GM12875 (cell line): ENCODE results near the gene MINDY3.

Experiments
- H3K4me3 ChIP-seq: one replicate; pipeline ENCODE4 v1.5.1; 2011; ENCODE audit warnings: low read depth, low read length, control low read depth
- CTCF ChIP-seq: IDR thresholded peaks from 2 replicates; pipeline ENCODE4 v1.5.1; 2011; ENCODE audit warnings: low read depth, mild to moderate bottlenecking, control low read depth, inconsistent platforms, low read length, moderate library complexity, borderline replicate concordance; ENCODE audit not compliant: insufficient read depth

Gene MINDY3

DNA sequence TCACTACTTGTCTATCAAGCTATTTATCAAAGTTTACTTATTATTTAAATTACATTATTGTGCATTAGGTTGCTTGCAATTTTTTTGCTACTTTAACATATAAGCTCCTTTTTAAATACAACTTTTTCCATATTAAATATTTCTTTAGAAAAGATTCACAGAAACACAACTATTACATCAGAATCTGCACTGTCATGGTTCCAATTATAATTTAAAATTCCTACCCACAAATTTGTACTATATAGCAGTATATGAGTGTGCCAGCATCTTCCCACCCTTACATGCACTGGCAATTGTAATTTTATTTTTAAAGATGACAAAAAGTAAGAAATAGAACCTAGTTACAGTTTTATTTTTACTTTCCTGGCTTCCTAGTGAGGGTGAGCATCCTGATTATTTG is 15.8 kb downstream of the MINDY3 start:
- TF ChIP-seq CTCF = no peak
- no peak overlapping the region for H3K4me3 ChIP-seq

GRCh38 chr10:15843695-15844094 is 16.6 kb downstream of the MINDY3 start:
- H3K4me3 ChIP-seq = no peak overlapping the region
- no peak for TF ChIP-seq CTCF

- no peak for TF ChIP-seq CTCF
- H3K4me3 ChIP-seq = no peak overlapping the region
Measured at GRCh38 chr10:15842556-15843169, 17.6 kb downstream of the MINDY3 start.

- no peak for TF ChIP-seq CTCF
- H3K4me3 ChIP-seq = no peak overlapping the region
Measured at GRCh38 chr10:15841696-15842095, 18.6 kb downstream of the MINDY3 start.

- H3K4me3 ChIP-seq = no peak overlapping the region
- TF ChIP-seq CTCF = no peak
Measured at GRCh38 chr10:15836807-15837206, 23.5 kb downstream of the MINDY3 start.

GRCh38 chr10:15829495-15829894 is 30.8 kb downstream of the MINDY3 start:
- no peak overlapping the region for H3K4me3 ChIP-seq
- no peak for TF ChIP-seq CTCF

DNA sequence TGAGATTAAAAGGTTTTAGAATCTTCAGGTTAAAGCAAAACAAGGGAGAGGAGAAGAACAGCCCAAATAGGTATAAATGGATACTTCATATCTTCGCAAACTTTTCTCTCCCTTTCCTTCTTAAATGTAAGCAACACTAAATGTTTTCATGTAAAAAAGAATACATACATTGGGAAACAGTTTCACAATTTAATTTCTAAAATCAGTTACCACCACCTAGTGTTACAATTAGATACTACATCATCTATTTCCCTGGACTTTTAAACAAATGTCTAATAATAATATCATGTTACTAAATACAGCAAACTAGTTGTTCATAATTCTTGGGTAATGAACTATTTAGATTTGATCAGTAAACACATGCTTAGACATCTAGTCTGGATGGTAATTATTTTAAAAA is 35.8 kb downstream of the MINDY3 start:
- TF ChIP-seq CTCF = no peak
- H3K4me3 ChIP-seq = no peak overlapping the region
